Cardiac muscle cell (in vitro differentiated cells and primary cell): ENCODE measurements around the gene LEF1. TPM values are rescaled to one million over a fixed set of nuclear protein-coding genes. Genes with fewer than 3 reads are reported as not detected.

Experiments
- DNase-seq, 2 donors: peaks; one replicate each; pipeline versions ENCODE4 v3.0.0 to v3.0.0-alpha.2; 2010 to 2017; ENCODE audit warnings: low read depth in 1 of 2, low spot score in 1 of 2
- H3K27ac ChIP-seq: fragments of 200-600 bp; sonication (generic); 2 replicates; pipeline ENCODE4 v1.5.1; 2016
- H3K27me3 ChIP-seq: fragments of 200-600 bp; sonication (generic); 2 replicates; pipeline ENCODE4 v1.6.0; 2016; ENCODE audit warnings: control low read depth
- H3K36me3 ChIP-seq: fragments of 200-600 bp; sonication (generic); 2 replicates; pipeline ENCODE4 v1.5.1; 2016; ENCODE audit warnings: control low read depth
- H3K4me1 ChIP-seq: fragments of 200-600 bp; sonication (generic); 2 replicates; pipeline ENCODE4 v1.8.1; 2017; ENCODE audit warnings: low read depth, mild to moderate bottlenecking, mixed run types
- H3K4me3 ChIP-seq: fragments of 200-600 bp; sonication (generic); 2 replicates; pipeline ENCODE4 v1.5.1; 2016; ENCODE audit warnings: mild to moderate bottlenecking
- H3K9me3 ChIP-seq: fragments of 200-600 bp; sonication (generic); 2 replicates; pipeline ENCODE4 v1.5.1; 2017; ENCODE audit warnings: low read depth, mild to moderate bottlenecking, control low read depth
- CTCF ChIP-seq: IDR thresholded peaks from 2 replicates; pipeline ENCODE4 v1.5.1; 2012; ENCODE audit warnings: low read depth, mild to moderate bottlenecking, low read length
- polyA plus RNA-seq: library from polyadenylated mRNA; unstranded; fragments of >200 nt; fragmentation: Nextera tagmentation; extraction: Ambion mirVana; gene quantifications from 2 replicates; pipeline ENCODE4 v1.2.1, GENCODE V29; 2016
- total RNA-seq: library from RNA; depleted of rRNA; stranded (reverse); fragments of >200 nt; gene quantifications from 2 replicates; pipeline ENCODE4 v1.2.3, GENCODE V29; 2016

The LEF1 gene
- total and polyA plus RNA-seq, 2 experiments from 2014 or later, result 69.1 to 70.3 TPM

GRCh38 chr4:108056418-108056817 is 112.3 kb downstream of the LEF1 start:
- Histone ChIP-seq H3K4me1 (no peaks in the 10 kb centered on the region), H3K9me3 (no peaks in the 10 kb centered on the region), H3K27ac (no peak overlapping the region), H3K36me3 (peaks cover 14% of the 10 kb centered on the region), H3K4me3 (no peak overlapping the region), H3K27me3 (no peaks in the 10 kb centered on the region)
- TF ChIP-seq CTCF, result no peak
- no peak for DNase-seq

- Histone ChIP-seq H3K36me3 (peaks cover 14% of the 10 kb centered on the region), H3K9me3 (no peaks in the 10 kb centered on the region), H3K27me3 (no peaks in the 10 kb centered on the region), H3K4me3 (no peak overlapping the region), H3K27ac (no peak overlapping the region), H3K4me1 (no peaks in the 10 kb centered on the region)
- no peak for TF ChIP-seq CTCF
- DNase-seq, result no peak
Measured at GRCh38 chr4:108055787-108056186, 112.9 kb downstream of the LEF1 start.

- Histone ChIP-seq H3K9me3 (no peaks in the 10 kb centered on the region), H3K4me1 (no peaks in the 10 kb centered on the region), H3K36me3 (peaks cover 14% of the 10 kb centered on the region), H3K4me3 (no peak overlapping the region), H3K27ac (no peak overlapping the region), H3K27me3 (no peaks in the 10 kb centered on the region)
- TF ChIP-seq CTCF, result no peak
- DNase-seq, result no peak
Measured at GRCh38 chr4:108054025-108054638, 114.6 kb downstream of the LEF1 start.

- Histone ChIP-seq H3K27ac (no peak overlapping the region), H3K4me3 (no peak overlapping the region), H3K27me3 (no peaks in the 10 kb centered on the region), H3K36me3 (peaks cover 20% of the 10 kb centered on the region), H3K9me3 (no peaks in the 10 kb centered on the region), H3K4me1 (no peaks in the 10 kb centered on the region)
- TF ChIP-seq CTCF, result no peak
- no peak for DNase-seq
Measured at GRCh38 chr4:108053251-108053711, 115.5 kb downstream of the LEF1 start.

GRCh38 chr4:108052558-108053120 is 116.1 kb downstream of the LEF1 start:
- Histone ChIP-seq H3K4me1 (no peaks in the 10 kb centered on the region), H3K36me3 (peaks cover 26% of the 10 kb centered on the region), H3K9me3 (no peaks in the 10 kb centered on the region), H3K27me3 (no peaks in the 10 kb centered on the region), H3K27ac (no peak overlapping the region), H3K4me3 (no peak overlapping the region)
- no peak for TF ChIP-seq CTCF
- DNase-seq, result no peak
